PC-3 (cell line): ENCODE data around the gene ZNF837. TPM values are rescaled to one million over a fixed set of nuclear protein-coding genes. Genes with fewer than 3 reads are reported as not detected.

ENCODE experiments used
- ATAC-seq: fragments of 200-7000 bp; cut with Tn5 transposase; 2 replicates; pipeline ENCODE4 v1.9.1; 2020; ENCODE audit warnings: mild to moderate bottlenecking, moderate library complexity
- BruUV-seq: library from RNA; stranded (reverse); fragments of 400-500 nt; replicated peaks from 2 replicates; lab custom pipeline; 2021; lab: Mats Ljungman, UMichigan
- CTCF ChIA-PET: fragments of 300-600 bp; sonication (Branson Sonifier 250); formaldehyde crosslinking; loops from one replicate; lab custom pipeline; 2022; ENCODE audit warnings: antibody characterized with exemption; lab: Charles Lee
- POLR2A ChIA-PET: fragments of 300-600 bp; sonication (Branson Sonifier 250); formaldehyde crosslinking; loops from one replicate; lab custom pipeline; 2022; ENCODE audit warnings: antibody characterized with exemption; ENCODE audit not compliant: unreplicated experiment; lab: Charles Lee
- DNase-seq: peaks from one replicate; pipeline ENCODE4 v3.0.0-alpha.2; 2015
- H2AFZ ChIP-seq: fragments of 300-600 bp; sonication (generic); 2 replicates; pipeline ENCODE4 v1.6.0; 2016; ENCODE audit warnings: antibody characterized with exemption, low read length
- H3F3A ChIP-seq: fragments of 300-600 bp; sonication (generic); one replicate; pipeline ENCODE4 v1.6.0; 2017; ENCODE audit warnings: antibody characterized with exemption, low read length, control low read depth, mild to moderate bottlenecking; ENCODE audit not compliant: unreplicated experiment
- H3K27ac ChIP-seq: fragments of 300-600 bp; sonication (generic); 2 replicates; pipeline ENCODE4 v1.5.1; 2016; ENCODE audit warnings: mild to moderate bottlenecking, low read length
- H3K27me3 ChIP-seq: fragments of 300-600 bp; sonication (generic); 2 replicates; pipeline ENCODE4 v1.6.1; 2016; ENCODE audit warnings: low read length, mixed read lengths
- H3K36me3 ChIP-seq: fragments of 300-600 bp; sonication (generic); 2 replicates; pipeline ENCODE4 v1.6.1; 2016; ENCODE audit warnings: low read depth, mixed run types, low read length, mixed read lengths
- H3K4me1 ChIP-seq: fragments of 300-600 bp; sonication (generic); 2 replicates; pipeline ENCODE4 v1.5.1; 2016; ENCODE audit warnings: low read length; ENCODE audit not compliant: insufficient read depth
- H3K4me2 ChIP-seq: fragments of 300-600 bp; sonication (generic); 2 replicates; pipeline ENCODE4 v1.6.0; 2016; ENCODE audit warnings: low read length
- H3K4me3 ChIP-seq: fragments of 300-600 bp; sonication (generic); 2 replicates; pipeline ENCODE4 v1.5.1; 2016; ENCODE audit warnings: mild to moderate bottlenecking, low read length, mixed read lengths
- H3K79me2 ChIP-seq: fragments of 300-600 bp; sonication (generic); 2 replicates; pipeline ENCODE4 v1.6.1; 2017; ENCODE audit warnings: low read length, mixed read lengths
- H3K9ac ChIP-seq: fragments of 300-600 bp; sonication (generic); 2 replicates; pipeline ENCODE4 v1.6.0; 2016; ENCODE audit warnings: mild to moderate bottlenecking, low read length
- H3K9me2 ChIP-seq: fragments of 300-600 bp; sonication (generic); replicated peaks from 2 replicates; pipeline ENCODE4 v1.6.1; 2016; ENCODE audit warnings: mixed run types, low read length, mixed read lengths
- H3K9me3 ChIP-seq: fragments of 300-600 bp; sonication (generic); 2 replicates; pipeline ENCODE4 v1.6.1; 2016; ENCODE audit warnings: low read length, mixed read lengths
- H4K20me1 ChIP-seq: fragments of 300-600 bp; sonication (generic); 2 replicates; pipeline ENCODE4 v1.6.1; 2016; ENCODE audit warnings: low read length, mixed read lengths
- CTCF ChIP-seq: fragments of 300-600 bp; sonication (generic); conservative IDR thresholded peaks from 2 replicates; pipeline ENCODE4 v1.5.1; 2017; ENCODE audit warnings: antibody characterized with exemption, low read depth, mild to moderate bottlenecking, low read length
- EZH2 ChIP-seq: fragments of 300-600 bp; sonication (generic); IDR thresholded peaks from one replicate; pipeline ENCODE4 v1.6.1; 2017; ENCODE audit warnings: antibody characterized with exemption, mild to moderate bottlenecking, low read length; ENCODE audit not compliant: unreplicated experiment
- EZH2phosphoT487 ChIP-seq: fragments of 300-600 bp; sonication (generic); IDR thresholded peaks from 2 replicates; pipeline ENCODE4 v1.6.1; 2018; ENCODE audit warnings: mild to moderate bottlenecking, antibody characterized with exemption, low read length, borderline replicate concordance
- intact Hi-C: fragments of 100-400 bp; cut with micrococcal nuclease; formaldehyde crosslinking; loops from 2 replicates; pipeline ENCODE4 v1.9.0; 2023
- total RNA-seq: library from RNA; depleted of rRNA; stranded (reverse); fragments of >200 nt; gene quantifications from 2 replicates; pipeline ENCODE4 v1.2.3, GENCODE V29; 2014

ZNF837 gene
- total RNA-seq, 1 experiment from 2014 or later, result 9.5 TPM

GRCh38 chr19:58338825-58339558 lies 41.8 kb downstream of the ZNF837 start:
- H3K9ac ChIP-seq, result no peak overlapping the region
- intact Hi-C loops, result no loop called here
- no peaks in the 10 kb centered on the region for H3K79me2 ChIP-seq
- DNase-seq, result peak; percentile 38
- H3K27ac ChIP-seq, result no peak overlapping the region
- H3K27me3 ChIP-seq, result no peaks in the 10 kb centered on the region
- no peaks in the 10 kb centered on the region for H3F3A ChIP-seq
- H3K9me2 ChIP-seq, result no peaks in the 10 kb centered on the region
- H3K9me3 ChIP-seq, result no peaks in the 10 kb centered on the region; the same call in 1 of the 2 replicates
- ATAC-seq, result no peak; the same call in 1 of the 2 replicates
- no TSS peak for BruUV-seq
- ChIA-PET CTCF (no interaction called here), POLR2A (no interaction called here)
- no peak overlapping the region for H3K4me3 ChIP-seq
- no peaks in the 10 kb centered on the region for H3K4me1 ChIP-seq
- TF ChIP-seq EZH2phosphoT487 (no peak), EZH2 (no peak), CTCF (no peak)
- no peak overlapping the region for H3K4me2 ChIP-seq
- no peak overlapping the region for H2AFZ ChIP-seq
- H4K20me1 ChIP-seq, result no peaks in the 10 kb centered on the region
- peaks cover 40% of the 10 kb centered on the region for H3K36me3 ChIP-seq

GRCh38 chr19:58338336-58338735 lies 42.5 kb downstream of the ZNF837 start:
- H3K4me1 ChIP-seq, result no peaks in the 10 kb centered on the region
- BruUV-seq, result no TSS peak
- H3K27me3 ChIP-seq, result no peaks in the 10 kb centered on the region
- peaks cover 40% of the 10 kb centered on the region for H3K36me3 ChIP-seq
- no peak overlapping the region for H3K4me2 ChIP-seq
- no peak for ATAC-seq
- no peak overlapping the region for H3K9ac ChIP-seq
- no peaks in the 10 kb centered on the region; the same call in 1 of the 2 replicates for H3K9me3 ChIP-seq
- intact Hi-C loops, result no loop called here
- no peak for DNase-seq
- H3K27ac ChIP-seq, result no peak overlapping the region
- H2AFZ ChIP-seq, result no peak overlapping the region
- H3K4me3 ChIP-seq, result no peak overlapping the region
- no peak for TF ChIP-seq EZH2phosphoT487
- TF ChIP-seq CTCF, result no peak
- no peak for TF ChIP-seq EZH2
- POLR2A ChIA-PET, result no interaction called here
- H3F3A ChIP-seq, result no peaks in the 10 kb centered on the region
- H3K9me2 ChIP-seq, result no peaks in the 10 kb centered on the region
- CTCF ChIA-PET, result no interaction called here
- H3K79me2 ChIP-seq, result no peaks in the 10 kb centered on the region
- H4K20me1 ChIP-seq, result no peaks in the 10 kb centered on the region

GRCh38 chr19:58336820-58337219 lies 44.0 kb downstream of the ZNF837 start:
- POLR2A ChIA-PET, result no interaction called here
- no peak for TF ChIP-seq EZH2
- TF ChIP-seq CTCF, result no peak
- TF ChIP-seq EZH2phosphoT487, result no peak
- BruUV-seq, result no TSS peak

More at GRCh38 chr19:58336820-58337219, 44.0 kb downstream of the ZNF837 start:
- Histone ChIP-seq H3K9ac (no peak overlapping the region), H3K9me2 (no peaks in the 10 kb centered on the region), H3K4me3 (no peak overlapping the region), H3K36me3 (peaks cover 40% of the 10 kb centered on the region), H3K27me3 (no peaks in the 10 kb centered on the region), H3F3A (no peaks in the 10 kb centered on the region), H3K4me1 (no peaks in the 10 kb centered on the region), H3K27ac (no peak overlapping the region), H3K9me3 (no peaks in the 10 kb centered on the region; the same call in 1 of the 2 replicates), H3K79me2 (no peaks in the 10 kb centered on the region), H3K4me2 (no peak overlapping the region), H4K20me1 (no peaks in the 10 kb centered on the region), H2AFZ (no peak overlapping the region)
- ATAC-seq (no peak), DNase-seq (no peak)
- intact Hi-C loops, result no loop called here
- CTCF ChIA-PET, result no interaction called here
